HG02938 (cell line): Measurements from ENCODE around the gene PRDX3.
"Not testable (repeated sequence)": the region's sequence is repeated elsewhere in the genome, so short reads cannot be mapped to it uniquely, and the experiment has no call there.

Source experiments
- ATAC-seq: cut with Tn5 transposase; IDR thresholded peaks from one replicate; pipeline ENCODE4 v1.9.1; 2021; ENCODE audit warnings: mild to moderate bottlenecking, moderate library complexity; ENCODE audit not compliant: unreplicated experiment

Gene PRDX3

DNA sequence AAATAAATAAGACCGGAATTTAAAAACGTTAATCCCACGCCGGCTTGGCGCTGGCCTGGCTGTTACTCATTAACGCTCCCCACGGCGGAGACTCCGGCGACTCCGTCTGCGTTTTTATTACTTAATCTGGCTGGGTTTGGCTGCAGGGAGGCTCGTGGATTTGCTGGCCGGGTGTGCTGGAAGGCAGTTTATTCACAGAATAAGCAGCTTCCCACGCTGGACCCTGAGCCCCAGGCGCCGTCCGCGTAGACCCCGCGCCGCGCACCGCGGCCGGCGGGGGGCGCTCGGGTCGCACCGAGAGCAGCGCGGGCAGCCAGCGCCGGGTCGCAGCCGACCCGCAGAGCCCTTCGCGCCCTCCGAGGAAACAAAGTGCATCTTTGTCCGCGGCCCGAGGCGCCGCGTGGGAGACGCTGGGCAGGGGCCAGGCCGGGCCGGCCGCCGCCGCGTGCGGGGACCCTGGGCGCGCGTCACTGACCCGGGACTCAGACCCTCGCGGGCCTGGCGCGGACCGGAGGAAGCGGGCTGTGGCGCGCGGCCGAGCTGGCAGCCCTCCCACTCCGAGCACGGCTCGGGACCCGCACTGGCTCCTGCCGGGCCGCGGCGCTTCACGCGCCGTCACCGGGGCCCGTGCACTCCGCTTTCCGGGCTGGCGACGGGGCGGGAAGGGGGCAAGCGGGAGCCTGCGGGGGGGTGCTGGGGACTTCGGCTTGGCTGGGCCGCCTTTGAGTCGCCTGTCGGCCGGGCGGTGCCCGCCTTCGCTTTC is 28.2 kb upstream of the PRDX3 start:
- peak; percentile 53 for ATAC-seq

DNA sequence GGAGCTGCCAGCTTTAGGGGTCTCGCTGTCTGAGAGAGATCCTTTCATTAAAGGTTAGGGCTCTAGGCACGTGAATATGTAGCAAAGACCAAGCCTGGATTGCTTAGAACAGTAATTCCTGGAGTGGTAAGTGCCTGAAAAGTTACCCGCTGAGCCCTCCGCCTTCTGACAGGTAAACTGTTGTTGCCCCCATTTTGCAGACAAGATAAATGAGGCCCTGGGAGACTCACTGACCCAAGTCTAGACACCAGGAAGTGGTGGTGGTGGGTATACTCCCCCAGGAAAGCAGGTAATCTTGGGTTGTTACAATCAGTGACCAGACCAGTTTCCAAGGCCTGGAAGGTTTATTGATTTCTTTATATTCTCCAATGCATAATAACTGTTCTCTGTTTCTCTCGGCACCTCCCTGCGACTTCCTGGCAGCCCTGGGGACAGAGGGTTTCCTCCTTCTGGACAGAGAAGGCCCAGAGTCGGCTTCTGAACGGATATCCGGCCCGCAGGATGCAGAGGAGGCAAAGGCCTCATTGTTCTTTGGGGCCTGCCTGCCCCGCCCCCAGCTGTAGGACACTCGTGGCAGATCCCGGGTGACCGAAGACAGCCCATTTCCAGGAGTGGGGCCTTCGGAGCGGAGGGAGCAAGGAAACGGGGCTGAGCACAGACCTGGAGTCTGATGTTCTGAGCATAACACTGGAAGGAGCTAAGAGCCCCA is 27.4 kb upstream of the PRDX3 start:
- ATAC-seq: peak; percentile 27

DNA sequence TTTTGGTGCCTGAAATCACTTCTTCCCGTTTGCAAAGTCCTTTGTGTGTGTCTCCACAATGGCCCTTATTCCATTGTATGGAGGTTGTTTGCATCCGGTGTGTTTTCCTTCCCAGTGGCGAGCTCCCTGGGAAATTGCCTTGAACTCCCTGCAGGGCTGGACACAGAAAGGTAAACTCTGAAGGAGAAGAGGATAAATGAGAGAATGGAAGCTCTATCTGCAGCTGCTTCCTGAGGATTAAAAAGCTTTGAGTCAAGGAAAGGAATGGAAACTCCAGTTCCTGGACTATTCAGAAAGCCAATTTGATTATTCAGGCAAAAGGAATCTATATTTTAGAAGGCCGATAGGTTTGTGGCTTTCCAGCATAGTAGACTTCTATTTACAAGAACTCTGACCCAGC is 24.4 kb upstream of the PRDX3 start:
- ATAC-seq: no peak

DNA sequence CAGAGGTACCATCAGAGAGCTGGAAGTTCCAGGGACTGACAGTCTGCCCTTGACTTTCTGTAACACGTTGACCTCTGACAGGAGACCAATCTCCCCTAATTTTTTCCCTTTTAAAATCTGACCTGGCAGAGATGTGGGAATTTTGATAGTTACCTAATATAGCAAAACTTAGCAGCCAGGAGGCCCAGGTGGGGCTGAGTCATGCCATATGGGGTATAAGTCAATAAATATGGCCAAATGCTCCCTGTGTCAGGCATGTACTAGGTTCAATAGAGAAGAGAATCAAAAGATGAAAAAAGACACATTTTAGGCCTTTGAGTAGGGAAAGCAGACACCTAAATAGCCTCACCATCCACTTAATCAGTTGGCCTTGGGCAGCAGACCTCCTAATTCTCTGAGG is 22.6 kb upstream of the PRDX3 start:
- ATAC-seq: no peak

DNA sequence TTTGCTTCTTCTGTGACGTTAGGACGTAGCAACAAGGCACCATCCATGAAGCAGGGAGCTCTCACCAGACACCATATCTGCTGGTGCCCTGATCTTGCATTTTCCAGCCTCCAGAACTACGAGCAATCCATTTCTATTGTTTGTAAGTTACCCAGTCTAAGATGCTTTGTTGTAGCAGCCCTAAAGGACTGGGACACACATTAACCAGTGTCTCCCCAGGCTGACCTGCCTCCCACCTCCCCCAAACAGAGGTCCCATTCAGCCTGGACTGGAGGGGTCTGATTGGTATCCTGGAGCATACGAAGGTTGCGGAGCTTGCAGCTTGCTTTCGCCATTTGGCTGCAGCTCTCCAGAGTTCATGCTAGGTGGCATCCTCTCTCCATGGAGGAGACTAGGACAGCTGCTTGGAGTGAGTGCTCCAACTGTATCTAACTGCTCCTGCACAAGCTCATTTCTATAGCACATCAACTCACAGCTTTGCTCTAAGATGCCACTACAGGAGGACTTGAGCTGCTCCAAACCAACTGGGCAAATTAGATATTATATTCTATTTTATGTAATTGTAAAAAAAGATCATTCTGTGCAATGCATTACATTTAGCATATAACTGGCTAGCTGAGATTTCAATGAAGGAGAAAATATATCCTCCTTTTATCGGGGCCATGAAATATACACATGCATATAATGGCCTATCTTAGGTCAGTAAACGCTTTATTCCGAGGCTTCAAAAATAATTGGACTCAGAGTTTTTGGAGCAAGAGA is 20.8 kb upstream of the PRDX3 start:
- ATAC-seq: peak; percentile 68

DNA sequence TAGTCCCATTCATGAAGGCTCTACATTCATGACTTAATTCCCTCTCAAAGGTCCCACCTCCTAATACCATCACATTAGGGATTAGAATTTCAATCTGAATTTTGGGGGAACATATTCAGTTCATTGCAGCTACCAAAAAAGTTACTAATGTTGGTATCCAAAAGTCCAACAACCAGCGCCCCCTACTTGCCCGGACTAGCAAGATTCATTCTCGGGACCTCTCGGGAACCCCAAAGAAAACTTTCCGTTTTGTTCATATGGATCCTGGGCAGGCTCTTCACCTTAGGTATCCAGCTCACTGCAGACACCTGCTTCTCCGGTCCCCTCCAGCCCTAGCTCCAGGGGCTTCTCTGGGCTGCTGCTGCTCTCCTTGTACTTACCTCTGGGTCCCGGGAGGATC is 19.8 kb upstream of the PRDX3 start:
- ATAC-seq: no peak

DNA sequence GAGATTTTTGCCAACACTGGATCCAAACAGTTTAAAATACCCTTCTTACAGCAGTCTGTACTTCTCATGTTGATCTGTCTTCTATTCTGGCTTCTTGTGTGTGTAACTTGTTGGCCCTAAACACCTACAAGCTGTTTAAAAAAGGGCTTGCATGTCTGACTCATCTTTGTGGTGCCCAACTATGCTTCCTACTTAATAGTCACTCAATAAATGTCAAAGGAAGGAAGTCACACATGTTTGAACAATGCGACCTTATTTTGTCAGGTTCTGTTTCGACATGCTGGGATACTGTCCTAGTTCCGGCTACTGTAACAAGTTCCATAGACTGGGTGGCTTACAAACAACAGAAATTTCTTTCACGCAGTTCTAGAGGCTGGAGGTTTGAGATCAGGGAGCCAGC is 19.3 kb upstream of the PRDX3 start:
- no peak for ATAC-seq

DNA sequence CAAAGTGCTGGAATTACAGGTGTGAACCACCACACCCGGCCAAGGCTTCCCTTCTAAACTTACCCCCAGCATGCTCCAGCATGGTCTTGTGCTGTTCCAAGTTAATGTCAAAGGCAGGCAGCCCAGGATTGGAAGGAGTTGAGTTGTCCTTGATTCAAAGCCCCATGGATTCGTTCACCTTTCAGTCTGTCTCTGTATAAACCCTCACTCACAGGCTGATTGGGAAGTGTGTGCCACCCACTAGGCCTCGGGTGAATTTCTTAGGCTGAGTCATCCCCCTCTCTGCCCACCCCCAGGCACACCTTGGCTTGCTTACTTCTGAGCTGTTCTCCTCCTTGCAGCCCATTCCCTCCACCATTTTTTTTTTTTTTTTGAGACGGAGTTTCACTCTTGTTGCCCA is 13.3 kb upstream of the PRDX3 start:
- no peak for ATAC-seq

DNA sequence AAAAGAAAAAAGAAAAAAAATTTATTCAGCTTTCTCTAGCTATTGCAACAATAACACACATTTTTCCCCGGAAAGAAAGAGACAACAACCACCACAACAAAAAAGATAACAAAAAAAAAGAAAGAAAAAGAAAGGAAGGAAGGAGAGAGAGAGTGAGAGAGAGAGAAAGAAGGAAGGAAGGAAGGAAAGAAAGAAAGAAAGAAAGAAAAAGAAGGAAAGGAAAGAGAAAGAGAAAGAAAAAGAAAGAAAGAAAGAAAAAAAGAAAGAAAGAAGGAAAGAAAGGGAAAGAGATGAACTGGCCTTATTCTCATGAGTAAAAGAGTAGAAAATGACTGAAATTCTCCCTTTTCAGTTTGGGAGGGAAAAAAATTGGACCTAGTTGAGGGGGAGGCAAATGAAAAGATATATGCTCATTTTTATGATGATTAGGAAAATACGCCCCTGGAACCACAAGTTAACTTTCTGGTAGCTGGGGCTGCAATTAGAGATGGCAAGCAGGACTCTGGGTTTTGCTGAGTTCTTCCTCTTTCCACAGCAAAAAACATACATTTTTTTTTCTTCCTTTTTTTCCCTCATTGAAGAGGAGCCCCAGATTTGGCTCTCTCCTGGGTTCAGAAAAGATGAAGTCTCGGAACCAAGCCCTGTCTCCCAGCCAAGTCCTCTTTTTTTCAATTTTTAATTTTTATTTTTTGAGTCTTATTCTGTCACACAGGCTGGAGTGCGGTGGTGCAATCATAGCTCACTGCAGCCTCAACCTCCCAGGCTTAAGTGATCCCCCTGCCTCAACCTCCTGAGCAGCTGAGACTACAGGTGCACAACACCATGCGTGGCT is 12.6 kb upstream of the PRDX3 start:
- ATAC-seq: no peak

DNA sequence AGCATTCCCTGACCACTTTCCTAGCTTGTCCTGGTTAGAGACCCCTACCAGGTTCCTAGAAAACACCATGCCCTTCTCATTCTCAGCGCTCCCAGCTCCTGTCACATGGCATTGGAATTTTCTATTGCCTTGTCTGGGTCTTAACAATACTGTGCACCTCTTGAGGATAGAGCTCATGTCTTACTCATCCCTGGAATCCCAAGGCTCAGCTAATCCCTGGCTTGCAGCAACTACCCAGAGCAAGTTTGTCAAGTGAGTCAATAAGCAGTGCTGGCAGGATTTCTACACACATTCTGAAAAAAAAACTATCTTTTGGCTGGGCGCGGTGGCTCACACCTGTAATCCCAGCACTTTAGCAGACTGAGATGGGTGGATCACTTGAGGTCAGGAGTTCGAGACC is 11.7 kb upstream of the PRDX3 start:
- ATAC-seq: no peak

DNA sequence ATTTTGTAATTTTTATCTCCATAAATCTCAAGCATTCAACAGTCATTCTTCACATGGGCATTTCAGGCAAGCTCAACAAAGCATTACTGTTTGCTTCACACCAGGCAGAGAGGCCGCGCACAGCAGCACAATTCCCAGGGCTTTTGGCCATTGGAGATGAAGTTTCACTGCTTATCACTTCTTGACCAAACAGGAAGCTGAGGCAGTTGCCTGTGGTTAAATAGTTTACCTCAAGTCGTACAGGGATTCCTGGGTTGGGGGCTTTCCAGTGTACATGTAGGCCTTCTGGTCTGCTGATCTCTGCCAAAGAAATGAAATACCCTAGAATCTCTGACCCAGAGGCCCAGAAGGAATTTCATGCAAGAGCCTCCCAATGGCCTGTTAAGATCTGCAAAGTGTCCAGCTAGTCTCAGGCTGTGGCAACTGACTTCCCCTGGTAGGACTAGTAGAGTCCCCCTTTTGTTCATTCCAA is 11.2 kb upstream of the PRDX3 start:
- no peak for ATAC-seq

DNA sequence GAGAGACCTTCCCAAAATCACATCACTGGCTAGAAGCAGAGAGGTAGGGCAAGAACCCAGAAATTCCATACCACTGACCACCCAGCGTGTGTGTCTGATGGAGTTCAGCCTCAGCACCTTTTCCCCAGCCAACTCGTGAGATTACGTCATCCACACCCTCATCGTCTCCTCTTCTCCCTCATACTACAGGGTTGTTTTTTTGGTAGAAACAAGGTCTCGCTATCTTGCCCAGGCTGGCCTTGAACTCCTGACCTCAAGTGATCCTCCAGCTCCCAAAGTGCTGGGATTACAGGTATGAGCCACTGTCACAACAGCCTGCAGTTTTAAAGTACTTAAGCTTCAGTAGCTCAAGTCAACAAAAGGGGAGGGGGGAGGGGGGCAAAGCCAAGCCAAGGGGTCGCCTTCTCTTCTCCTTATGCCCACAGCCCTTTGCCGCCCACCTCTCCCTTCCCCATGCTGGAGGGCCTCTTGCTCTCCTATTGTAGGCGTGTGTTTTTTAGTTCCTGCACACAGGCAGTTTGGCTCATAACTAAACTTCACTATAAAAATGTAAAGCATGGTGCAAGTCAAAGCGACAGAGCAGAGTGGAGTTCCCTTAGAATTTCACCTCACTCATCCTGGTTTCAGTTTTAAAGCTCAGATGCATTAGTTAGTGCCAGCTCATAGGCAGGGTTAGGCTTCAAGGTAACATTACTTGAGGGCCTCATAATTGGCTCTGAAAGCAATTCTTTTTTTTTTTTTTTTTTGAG is 5.2 kb upstream of the PRDX3 start:
- ATAC-seq: no peak

DNA sequence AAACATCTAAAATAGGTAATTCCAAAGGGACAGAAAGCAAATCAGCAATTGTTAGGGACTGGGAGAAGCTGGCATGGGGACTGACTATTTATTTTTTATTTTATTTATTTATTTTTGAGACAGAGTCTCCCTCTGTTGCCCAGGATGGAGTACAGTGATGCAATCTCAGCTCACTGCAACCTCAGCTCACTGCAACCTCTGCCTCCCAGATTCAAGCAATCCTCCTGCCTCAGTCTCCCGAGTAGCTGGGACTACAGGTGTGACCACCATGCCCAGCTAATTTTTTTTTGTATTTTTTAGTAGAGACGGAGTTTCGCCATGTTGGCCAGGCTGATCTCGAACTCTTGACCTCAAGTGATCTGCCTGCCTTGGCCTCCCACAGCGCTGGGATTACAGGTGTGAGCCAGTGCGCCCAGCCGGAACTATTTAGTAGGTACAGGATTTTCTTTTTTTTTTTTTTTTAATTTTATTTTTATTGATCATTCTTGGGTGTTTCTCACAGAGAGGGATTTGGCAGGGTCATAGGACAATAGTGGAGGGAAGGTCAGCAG is 2.3 kb upstream of the PRDX3 start:
- not testable (repeated sequence) for ATAC-seq

DNA sequence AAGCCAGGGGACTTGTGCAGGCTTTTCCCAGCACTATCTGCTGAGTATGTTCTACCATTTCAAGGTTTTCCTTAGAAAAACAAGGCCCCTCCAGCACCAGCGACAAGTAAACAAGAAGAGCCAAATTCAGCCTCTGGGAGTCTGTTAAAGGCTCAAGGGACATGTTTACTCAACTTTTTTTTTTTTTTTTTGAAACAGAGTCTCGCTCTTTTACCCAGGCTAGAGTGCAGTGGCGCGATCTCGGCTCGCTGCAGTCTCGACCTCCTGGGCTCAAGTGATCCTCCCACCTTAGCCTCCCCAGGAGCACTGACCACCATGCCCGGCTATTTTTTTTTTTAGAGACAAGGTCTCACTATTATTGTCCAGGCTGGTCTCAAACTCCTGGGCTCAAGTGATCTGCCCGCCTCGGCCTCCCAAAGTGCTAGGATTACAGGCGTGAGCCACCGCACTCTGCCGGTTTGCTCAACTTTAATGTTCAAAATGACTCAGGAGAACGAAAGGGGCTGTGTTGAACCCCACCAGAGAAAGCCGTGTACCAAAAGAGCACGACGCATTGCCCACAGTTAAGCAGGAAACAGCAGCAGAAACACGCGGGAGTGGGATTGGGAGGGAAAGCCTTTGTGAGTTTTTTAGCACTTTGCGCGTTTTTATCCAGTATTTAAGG is 772 bp downstream of the PRDX3 start:
- ATAC-seq: peak; percentile 31

DNA sequence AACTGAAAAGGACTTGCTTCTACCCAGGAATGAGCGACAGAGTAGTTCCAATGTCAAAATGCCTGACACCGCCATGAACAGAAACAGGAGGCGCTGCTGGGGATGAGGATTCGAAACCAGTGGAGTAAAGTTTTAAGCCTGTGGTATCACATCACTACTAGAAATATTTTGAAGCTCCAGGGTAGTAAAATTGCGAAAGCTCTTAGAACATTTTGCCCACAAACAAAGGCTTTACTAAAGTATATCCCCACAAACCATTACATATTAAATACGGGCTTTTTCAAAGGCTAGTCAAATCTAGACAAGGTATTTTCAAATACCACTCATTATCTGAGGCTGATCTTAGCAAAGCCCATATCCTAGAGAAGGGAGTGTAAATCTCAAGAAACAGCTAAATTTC is 2.4 kb downstream of the PRDX3 start:
- ATAC-seq: no peak

DNA sequence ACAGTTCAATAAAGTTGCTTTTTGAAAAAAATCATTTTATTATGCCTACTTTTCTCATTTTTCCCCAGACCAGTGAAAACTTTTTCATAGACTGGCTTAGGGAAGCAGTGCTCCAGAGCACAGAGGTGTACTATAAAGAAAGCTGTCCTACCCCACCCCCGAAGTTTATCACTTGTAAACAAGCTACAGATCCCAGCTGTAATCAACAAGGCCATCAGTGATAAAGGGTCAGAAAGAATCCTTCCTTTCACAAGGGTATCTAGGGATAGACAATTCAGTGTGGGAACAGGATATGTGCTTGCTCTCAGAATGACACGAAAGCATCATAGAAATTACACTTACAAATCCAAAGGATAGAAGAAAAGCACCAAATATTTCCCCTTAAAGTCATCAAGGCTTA is 4.5 kb downstream of the PRDX3 start:
- ATAC-seq: no peak

DNA sequence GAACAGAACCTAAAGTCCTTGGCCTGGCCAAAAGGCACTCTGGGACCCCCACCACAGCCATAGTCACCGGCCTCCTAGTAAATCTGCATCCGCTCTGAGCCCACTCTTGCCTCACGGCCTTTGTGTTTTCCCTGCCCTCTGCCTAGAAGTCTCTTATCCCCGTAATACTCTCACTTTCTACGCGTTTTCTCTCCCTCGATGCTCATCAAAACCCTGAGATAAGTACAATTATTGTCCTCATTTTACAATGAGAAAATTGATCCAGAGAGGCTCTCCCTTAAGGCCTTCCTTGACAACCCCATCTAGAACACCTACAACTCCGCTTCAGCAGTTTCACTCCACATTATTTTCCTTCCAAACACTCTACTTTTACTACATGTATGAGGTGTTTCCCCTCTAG is 11.6 kb downstream of the PRDX3 start:
- ATAC-seq: no peak

DNA sequence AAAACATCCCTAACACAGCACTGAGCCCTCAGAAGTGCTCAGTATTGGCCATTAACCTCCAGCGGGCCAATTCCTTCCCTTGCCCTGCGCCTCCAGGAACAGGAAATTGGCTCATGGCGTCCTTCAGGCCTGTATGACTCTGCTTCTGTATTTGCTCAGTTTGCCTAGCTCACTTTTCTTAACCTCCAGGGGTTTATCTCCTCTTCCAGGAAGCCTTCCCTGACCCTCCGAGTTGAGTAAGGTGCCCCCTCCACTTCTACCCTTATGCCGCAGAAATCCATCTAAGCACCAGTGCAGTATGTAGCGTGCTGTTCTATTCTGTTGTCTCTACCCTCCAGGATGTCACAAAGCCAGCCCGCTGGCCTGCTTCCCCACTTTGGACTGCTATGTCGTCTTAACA is 12.0 kb downstream of the PRDX3 start:
- no peak for ATAC-seq

DNA sequence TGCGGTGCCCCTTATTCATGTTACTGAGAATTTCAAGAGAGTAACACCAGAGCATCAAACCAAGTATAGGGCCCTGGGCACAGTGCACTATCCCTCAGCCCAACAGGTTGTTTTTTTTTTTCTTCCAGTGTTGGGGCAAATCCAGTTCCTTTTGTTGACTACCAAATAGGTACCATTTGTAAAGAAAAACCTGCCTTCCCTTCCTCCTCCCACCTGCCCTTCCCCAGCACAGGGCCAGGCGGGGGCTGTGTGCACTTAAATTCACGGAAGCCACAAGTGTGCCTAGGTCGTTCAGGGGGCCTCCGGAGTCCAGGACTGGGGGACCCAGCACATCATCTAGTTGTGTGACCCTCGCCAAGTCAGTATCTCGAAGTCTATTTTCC is 12.5 kb downstream of the PRDX3 start:
- no peak for ATAC-seq
